A549 (cell line): ENCODE data around the gene MTHFSD. TPM values are rescaled to one million over a fixed set of nuclear protein-coding genes. Genes with fewer than 3 reads are reported as not detected.

ENCODE experiments used
- ATAC-seq, 2 experiments: fragments of 200-7000 bp in 1 of 2; fragments of >200 bp in 1 of 2; cut with Nextera tagmentation in 1 of 2; cut with Tn5 transposase in 1 of 2; 3 replicates each; pipeline versions ENCODE4 v1.8.0 to v1.9.1; 2018 to 2020; ENCODE audit warnings: mild to moderate bottlenecking in 1 of 2, moderate library complexity in 1 of 2
- CTCF ChIA-PET: fragments of 300-600 bp; sonication (Branson Sonifier 250); formaldehyde crosslinking; extraction: SDS; loops from one replicate; lab custom pipeline; 2021; ENCODE audit warnings: antibody characterized with exemption, inconsistent platforms; lab: Yijun Ruan, JAX
- POLR2A ChIA-PET: fragments of 350-600 bp; formaldehyde crosslinking; extraction: SDS; loops from one replicate; lab custom pipeline; 2021; ENCODE audit warnings: antibody characterized with exemption, inconsistent platforms; lab: Yijun Ruan, JAX
- DNase-seq, 2 experiments: peaks; one replicate each; pipeline versions ENCODE4 v3.0.0 to v3.0.0-alpha.2; 2011 to 2016; ENCODE audit warnings: low read depth in 1 of 2, low spot score in 1 of 2
- FAIRE-seq: peaks from 2 replicates; lab custom pipeline; 2011; peaks lifted over from hg19 to GRCh38; lab: Jason Lieb, UNC
- H3K27ac ChIP-seq, 2 experiments: fragments of >200 bp; sonication (Bioruptor Twin); formaldehyde crosslinking; 3 replicates each; pipeline ENCODE4 v1.5.1; 2016 to 2017
- H3K4me1 ChIP-seq: fragments of >200 bp; sonication (Bioruptor Twin); formaldehyde crosslinking; 3 replicates; pipeline ENCODE4 v1.6.1; 2016
- H3K4me2 ChIP-seq: fragments of >200 bp; sonication (Bioruptor Twin); formaldehyde crosslinking; 3 replicates; pipeline ENCODE4 v1.6.1; 2016
- H3K4me3 ChIP-seq: fragments of >200 bp; sonication (Bioruptor Twin); formaldehyde crosslinking; 3 replicates; pipeline ENCODE4 v1.5.1; 2016
- H3K9me3 ChIP-seq: fragments of >200 bp; sonication (Bioruptor Twin); formaldehyde crosslinking; 3 replicates; pipeline ENCODE4 v1.6.1; 2016
- CBX2 ChIP-seq: fragments of 200-600 bp; sonication (generic); IDR thresholded peaks from 2 replicates; pipeline ENCODE4 v1.6.1; 2016; ENCODE audit warnings: low read depth, mild to moderate bottlenecking, borderline replicate concordance
- EP300 ChIP-seq, 2 experiments: fragments of >200 bp; sonication (Bioruptor Twin); formaldehyde crosslinking; IDR thresholded peaks; 2 replicates in 1 of 2; 3 replicates in 1 of 2; pipeline ENCODE4 v1.6.1; 2016 to 2017
- ESRRA ChIP-seq: fragments of 150-350 bp; IDR thresholded peaks from 2 replicates; pipeline ENCODE4 v1.6.1; 2014; ENCODE audit warnings: mild to moderate bottlenecking, low read length, borderline replicate concordance
- FOSB ChIP-seq: fragments of 250-450 bp; sonication (Bioruptor Pico); IDR thresholded peaks from 2 replicates; pipeline ENCODE4 v1.5.0; 2020; ENCODE audit warnings: mild to moderate bottlenecking, moderate library complexity
- FOSL2 ChIP-seq, 2 experiments: fragments of 450-650 bp in 1 of 2; fragments of >200 bp in 1 of 2; sonication (Bioruptor Twin) in 1 of 2; formaldehyde crosslinking; IDR thresholded peaks; 2 replicates each; pipeline versions ENCODE4 v1.5.0 to v1.6.1; 2016 to 2020; ENCODE audit warnings: mild to moderate bottlenecking in 1 of 2, moderate library complexity in 1 of 2
- HDAC2 ChIP-seq: fragments of 200-600 bp; sonication (generic); IDR thresholded peaks from 2 replicates; pipeline ENCODE4 v1.6.1; 2016
- HOXB5 ChIP-seq: fragments of 250-450 bp; sonication (Bioruptor Pico); IDR thresholded peaks from 2 replicates; pipeline ENCODE4 v1.5.0; 2020; ENCODE audit warnings: mild to moderate bottlenecking, moderate library complexity
- KDM1A ChIP-seq: fragments of 200-600 bp; sonication (generic); IDR thresholded peaks from 2 replicates; pipeline ENCODE4 v1.6.1; 2016; ENCODE audit warnings: low read depth, mild to moderate bottlenecking
- KDM5A ChIP-seq: fragments of 200-600 bp; sonication (generic); IDR thresholded peaks from 2 replicates; pipeline ENCODE4 v1.6.1; 2016; ENCODE audit warnings: antibody characterized with exemption, mild to moderate bottlenecking
- MAFK ChIP-seq: fragments of 450-650 bp; IDR thresholded peaks from 2 replicates; pipeline ENCODE4 v1.6.1; 2014; ENCODE audit not compliant: partially characterized antibody
- POLR2AphosphoS2 ChIP-seq: conservative IDR thresholded peaks from 2 replicates; pipeline ENCODE4 v1.6.1; 2012; ENCODE audit warnings: low read length, improper control_type of control experiment, inconsistent platforms
- RAD21 ChIP-seq, 2 experiments: fragments of >200 bp in 1 of 2; sonication (Bioruptor Twin) in 1 of 2; formaldehyde crosslinking in 1 of 2; IDR thresholded peaks in 1 of 2; conservative IDR thresholded peaks in 1 of 2; 2 replicates in 1 of 2; 3 replicates in 1 of 2; pipeline ENCODE4 v1.6.1; 2012 to 2018; ENCODE audit warnings: inconsistent platforms in 1 of 2
- RARB ChIP-seq: fragments of 250-450 bp; sonication (Bioruptor Pico); IDR thresholded peaks from 2 replicates; pipeline ENCODE4 v1.8.0; 2021; ENCODE audit warnings: mild to moderate bottlenecking, moderate library complexity
- TP53 ChIP-seq: fragments of 250-450 bp; sonication (Bioruptor Pico); IDR thresholded peaks from 2 replicates; pipeline ENCODE4 v1.5.0; 2021; ENCODE audit warnings: mild to moderate bottlenecking, moderate library complexity
- ZC3H11A ChIP-seq: fragments of 450-650 bp; IDR thresholded peaks from 2 replicates; pipeline ENCODE4 v1.6.1; 2014; ENCODE audit warnings: antibody characterized with exemption, mild to moderate bottlenecking
- ZNF302 ChIP-seq: fragments of 250-450 bp; sonication (Bioruptor Pico); IDR thresholded peaks from 2 replicates; pipeline ENCODE4 v1.9.0; 2021; ENCODE audit warnings: inconsistent platforms, mild to moderate bottlenecking, moderate library complexity
- WGBS: methylation state at CpG from one replicate; pipeline ENCODE4 v1.1.6; 2017; ENCODE audit errors: missing lambda C conversion rate; 5-methylcytosine and 5-hydroxymethylcytosine counted together
- polyA plus RNA-seq, 4 experiments: library from polyadenylated mRNA; depleted of rRNA in 3 of 4; stranded (reverse); fragments of >200 nt; fragmentation: RNase III in 1 of 4; extraction: RNeasy Plus Mini Kit Qiagen cat#74134 plus additional on column Dnase treatment in 1 of 4; gene quantifications; 2 replicates in 3 of 4; 3 replicates in 1 of 4; pipeline ENCODE4 v1.2.3, GENCODE V29; 2011 to 2017
- TF ChIP-seq, protein P1 (sequence below): fragments of 450-650 bp; IDR thresholded peaks from 2 replicates; pipeline ENCODE4 v1.6.1; 2014; ENCODE audit warnings: antibody characterized with exemption
- TF ChIP-seq, protein P2 (sequence below): IDR thresholded peaks from 2 replicates; pipeline ENCODE4 v1.6.1; 2012
- TF ChIP-seq, protein P3 (sequence below): fragments of 200-600 bp; sonication (generic); IDR thresholded peaks from 2 replicates; pipeline ENCODE4 v1.6.1; 2016; ENCODE audit warnings: antibody characterized with exemption, mild to moderate bottlenecking, moderate library complexity
- TF ChIP-seq, protein P4 (sequence below): IDR thresholded peaks from 2 replicates; pipeline ENCODE4 v1.6.1; 2012
- TF ChIP-seq, protein P5 (sequence below): fragments of 250-450 bp; sonication (Bioruptor Pico); IDR thresholded peaks from 2 replicates; pipeline ENCODE4 v1.5.0; 2021; ENCODE audit warnings: mild to moderate bottlenecking, moderate library complexity, borderline replicate concordance

MTHFSD gene
- polyA plus RNA-seq, 2 of the 4 experiments (the other 2 are of a cell fraction) = 13.1 to 16.9 TPM

DNA sequence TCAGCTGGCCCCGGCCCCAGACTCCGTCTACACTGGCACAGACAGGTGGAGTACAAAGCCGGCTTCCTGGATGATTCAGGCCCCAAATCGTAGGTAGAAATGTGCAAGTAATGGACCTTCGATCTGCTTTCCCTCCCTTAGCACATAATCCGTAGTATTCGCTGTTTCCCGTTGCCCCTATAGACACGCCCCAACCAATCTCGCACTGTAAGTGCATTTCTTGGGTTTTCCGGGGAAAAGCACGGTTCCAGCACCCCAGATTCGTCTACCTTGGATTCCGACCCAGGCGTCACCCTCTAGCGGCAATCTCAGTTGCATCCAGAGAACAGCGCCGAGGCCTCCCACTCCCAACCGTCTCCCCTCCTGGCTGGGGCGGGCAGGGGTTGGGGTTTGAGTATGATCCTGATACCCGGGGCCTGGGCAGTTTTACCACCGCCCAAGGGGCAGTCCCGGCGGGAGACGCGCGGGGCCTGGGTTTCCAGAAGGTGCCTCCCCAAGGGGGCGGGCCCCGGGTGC, 56.8 kb downstream of the MTHFSD start:
- CTCF ChIA-PET = no interaction called here
- FAIRE-seq = no peak
- H3K4me3 ChIP-seq = peak overlapping the region; percentile 17; the same call in 1 of the 3 replicates
- TF ChIP-seq, protein P1, sequence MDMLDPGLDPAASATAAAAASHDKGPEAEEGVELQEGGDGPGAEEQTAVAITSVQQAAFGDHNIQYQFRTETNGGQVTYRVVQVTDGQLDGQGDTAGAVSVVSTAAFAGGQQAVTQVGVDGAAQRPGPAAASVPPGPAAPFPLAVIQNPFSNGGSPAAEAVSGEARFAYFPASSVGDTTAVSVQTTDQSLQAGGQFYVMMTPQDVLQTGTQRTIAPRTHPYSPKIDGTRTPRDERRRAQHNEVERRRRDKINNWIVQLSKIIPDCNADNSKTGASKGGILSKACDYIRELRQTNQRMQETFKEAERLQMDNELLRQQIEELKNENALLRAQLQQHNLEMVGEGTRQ = no peak
- no peak for TF ChIP-seq POLR2AphosphoS2
- no peak for TF ChIP-seq CBX2
- TF ChIP-seq, protein P2, sequence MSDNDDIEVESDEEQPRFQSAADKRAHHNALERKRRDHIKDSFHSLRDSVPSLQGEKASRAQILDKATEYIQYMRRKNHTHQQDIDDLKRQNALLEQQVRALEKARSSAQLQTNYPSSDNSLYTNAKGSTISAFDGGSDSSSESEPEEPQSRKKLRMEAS = no peak
- no peak for TF ChIP-seq FOSL2 (IDR thresholded peaks at IDR 0.05)
- TF ChIP-seq FOSL2 (CRISPR knock-in tag; IDR thresholded peaks at IDR 0.05) = no peak
- no peak for TF ChIP-seq ZNF302 (CRISPR knock-in tag)
- TF ChIP-seq, protein P3, sequence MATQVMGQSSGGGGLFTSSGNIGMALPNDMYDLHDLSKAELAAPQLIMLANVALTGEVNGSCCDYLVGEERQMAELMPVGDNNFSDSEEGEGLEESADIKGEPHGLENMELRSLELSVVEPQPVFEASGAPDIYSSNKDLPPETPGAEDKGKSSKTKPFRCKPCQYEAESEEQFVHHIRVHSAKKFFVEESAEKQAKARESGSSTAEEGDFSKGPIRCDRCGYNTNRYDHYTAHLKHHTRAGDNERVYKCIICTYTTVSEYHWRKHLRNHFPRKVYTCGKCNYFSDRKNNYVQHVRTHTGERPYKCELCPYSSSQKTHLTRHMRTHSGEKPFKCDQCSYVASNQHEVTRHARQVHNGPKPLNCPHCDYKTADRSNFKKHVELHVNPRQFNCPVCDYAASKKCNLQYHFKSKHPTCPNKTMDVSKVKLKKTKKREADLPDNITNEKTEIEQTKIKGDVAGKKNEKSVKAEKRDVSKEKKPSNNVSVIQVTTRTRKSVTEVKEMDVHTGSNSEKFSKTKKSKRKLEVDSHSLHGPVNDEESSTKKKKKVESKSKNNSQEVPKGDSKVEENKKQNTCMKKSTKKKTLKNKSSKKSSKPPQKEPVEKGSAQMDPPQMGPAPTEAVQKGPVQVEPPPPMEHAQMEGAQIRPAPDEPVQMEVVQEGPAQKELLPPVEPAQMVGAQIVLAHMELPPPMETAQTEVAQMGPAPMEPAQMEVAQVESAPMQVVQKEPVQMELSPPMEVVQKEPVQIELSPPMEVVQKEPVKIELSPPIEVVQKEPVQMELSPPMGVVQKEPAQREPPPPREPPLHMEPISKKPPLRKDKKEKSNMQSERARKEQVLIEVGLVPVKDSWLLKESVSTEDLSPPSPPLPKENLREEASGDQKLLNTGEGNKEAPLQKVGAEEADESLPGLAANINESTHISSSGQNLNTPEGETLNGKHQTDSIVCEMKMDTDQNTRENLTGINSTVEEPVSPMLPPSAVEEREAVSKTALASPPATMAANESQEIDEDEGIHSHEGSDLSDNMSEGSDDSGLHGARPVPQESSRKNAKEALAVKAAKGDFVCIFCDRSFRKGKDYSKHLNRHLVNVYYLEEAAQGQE = no peak
- no peak for TF ChIP-seq RARB (CRISPR knock-in tag)
- TF ChIP-seq EP300 (IDR thresholded peaks at IDR 0.05) = no peak
- TF ChIP-seq ESRRA = no peak
- TF ChIP-seq, protein P4, sequence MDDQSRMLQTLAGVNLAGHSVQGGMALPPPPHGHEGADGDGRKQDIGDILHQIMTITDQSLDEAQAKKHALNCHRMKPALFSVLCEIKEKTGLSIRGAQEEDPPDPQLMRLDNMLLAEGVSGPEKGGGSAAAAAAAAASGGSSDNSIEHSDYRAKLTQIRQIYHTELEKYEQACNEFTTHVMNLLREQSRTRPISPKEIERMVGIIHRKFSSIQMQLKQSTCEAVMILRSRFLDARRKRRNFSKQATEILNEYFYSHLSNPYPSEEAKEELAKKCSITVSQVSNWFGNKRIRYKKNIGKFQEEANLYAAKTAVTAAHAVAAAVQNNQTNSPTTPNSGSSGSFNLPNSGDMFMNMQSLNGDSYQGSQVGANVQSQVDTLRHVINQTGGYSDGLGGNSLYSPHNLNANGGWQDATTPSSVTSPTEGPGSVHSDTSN = no peak
- TF ChIP-seq, protein P5, sequence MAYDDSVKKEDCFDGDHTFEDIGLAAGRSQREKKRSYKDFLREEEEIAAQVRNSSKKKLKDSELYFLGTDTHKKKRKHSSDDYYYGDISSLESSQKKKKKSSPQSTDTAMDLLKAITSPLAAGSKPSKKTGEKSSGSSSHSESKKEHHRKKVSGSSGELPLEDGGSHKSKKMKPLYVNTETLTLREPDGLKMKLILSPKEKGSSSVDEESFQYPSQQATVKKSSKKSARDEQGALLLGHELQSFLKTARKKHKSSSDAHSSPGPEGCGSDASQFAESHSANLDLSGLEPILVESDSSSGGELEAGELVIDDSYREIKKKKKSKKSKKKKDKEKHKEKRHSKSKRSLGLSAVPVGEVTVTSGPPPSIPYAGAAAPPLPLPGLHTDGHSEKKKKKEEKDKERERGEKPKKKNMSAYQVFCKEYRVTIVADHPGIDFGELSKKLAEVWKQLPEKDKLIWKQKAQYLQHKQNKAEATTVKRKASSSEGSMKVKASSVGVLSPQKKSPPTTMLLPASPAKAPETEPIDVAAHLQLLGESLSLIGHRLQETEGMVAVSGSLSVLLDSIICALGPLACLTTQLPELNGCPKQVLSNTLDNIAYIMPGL = no peak
- TF ChIP-seq RAD21 (conservative IDR thresholded peaks at IDR 0.05 in 1 of 2, IDR thresholded peaks at IDR 0.05 in 1 of 2) = no peak
- TF ChIP-seq HDAC2 = no peak
- no peak overlapping the region for H3K27ac ChIP-seq
- peak overlapping the region; percentile 46 for H3K4me2 ChIP-seq
- DNase-seq = no peak
- H3K9me3 ChIP-seq = no peaks in the 10 kb centered on the region
- POLR2A ChIA-PET = no interaction called here
- H3K4me1 ChIP-seq = no peaks in the 10 kb centered on the region
- no peak for ATAC-seq
- 13% methylated on average over 27 of the region's 29 CpGs for whole genome bisulfite sequencing

DNA sequence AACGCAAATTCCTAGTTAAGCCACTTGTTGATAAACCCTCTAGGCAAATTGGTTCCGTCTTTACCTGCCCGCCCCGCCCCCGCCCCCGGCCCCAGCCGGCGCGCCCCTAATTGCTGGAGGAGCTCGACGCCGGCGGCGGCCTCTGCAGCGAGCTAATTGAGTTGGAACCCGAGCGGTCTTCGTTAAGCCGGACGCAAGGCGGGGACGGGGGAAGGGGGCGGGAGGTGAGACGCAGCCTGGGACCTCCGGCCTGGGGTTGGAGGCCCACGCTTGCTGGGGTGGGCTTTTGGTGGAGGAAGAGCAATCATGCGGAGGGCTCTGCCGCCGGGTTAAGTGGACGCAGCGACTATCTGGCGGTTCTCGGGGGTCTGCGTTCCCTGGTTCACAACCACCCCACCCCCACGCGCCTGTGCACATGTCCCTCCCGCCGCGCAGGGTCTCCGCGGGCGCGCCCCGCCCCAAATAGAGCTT, 57.4 kb downstream of the MTHFSD start:
- FAIRE-seq (no peak), ATAC-seq (no peak), DNase-seq (no peak)
- 52% methylated on average over 22 of the region's 44 CpGs for WGBS
- no peak overlapping the region for H3K4me2 ChIP-seq
- ChIA-PET CTCF (no interaction called here), POLR2A (no interaction called here)
- H3K9me3 ChIP-seq = no peaks in the 10 kb centered on the region
- H3K4me1 ChIP-seq = no peaks in the 10 kb centered on the region
- TF ChIP-seq KDM5A (no peak), HOXB5 (CRISPR knock-in tag) (no peak), POLR2AphosphoS2 (no peak), KDM1A (no peak), FOSB (CRISPR knock-in tag) (no peak), ZC3H11A (no peak), MAFK (no peak), TP53 (CRISPR knock-in tag) (no peak)
- H3K4me3 ChIP-seq = no peak overlapping the region
- no peak overlapping the region for H3K27ac ChIP-seq
